HEK293 (cell line): ENCODE data around the gene IDI2.

Experiments used
- CTCF ChIP-seq: fragments of 450-650 bp; formaldehyde crosslinking; IDR thresholded peaks from 2 replicates; pipeline ENCODE4 v1.5.1; 2016; ENCODE audit warnings: missing biosample characterization, missing genetic modification characterization
- HOXA7 ChIP-seq: sonication (generic); formaldehyde crosslinking; IDR thresholded peaks from 2 replicates; pipeline ENCODE4 v1.8.1; 2022; ENCODE audit warnings: missing genetic modification reagents, borderline replicate concordance
- MZF1 ChIP-seq: fragments of 450-650 bp; formaldehyde crosslinking; IDR thresholded peaks from 2 replicates; pipeline ENCODE4 v1.5.1; 2017; ENCODE audit warnings: missing biosample characterization, missing genetic modification characterization, borderline replicate concordance
- PBX3 ChIP-seq: sonication (generic); formaldehyde crosslinking; IDR thresholded peaks from 2 replicates; pipeline ENCODE4 v1.8.1; 2022; ENCODE audit warnings: mild to moderate bottlenecking, moderate library complexity, missing genetic modification reagents
- SP2 ChIP-seq: fragments of 450-650 bp; formaldehyde crosslinking; IDR thresholded peaks from 2 replicates; pipeline ENCODE4 v1.5.1; 2016; ENCODE audit warnings: missing biosample characterization, missing genetic modification characterization
- TCF7L2 ChIP-seq: IDR thresholded peaks from 2 replicates; pipeline ENCODE4 v1.6.1; 2011; ENCODE audit warnings: low read depth, mild to moderate bottlenecking, inconsistent platforms, low read length, moderate library complexity, borderline replicate concordance
- ZFP41 ChIP-seq: fragments of 450-650 bp; formaldehyde crosslinking; IDR thresholded peaks from 2 replicates; pipeline ENCODE4 v1.5.1; 2016; ENCODE audit warnings: missing biosample characterization, missing genetic modification characterization, borderline replicate concordance
- ZNF202 ChIP-seq: fragments of 450-650 bp; formaldehyde crosslinking; IDR thresholded peaks from 2 replicates; pipeline ENCODE4 v1.5.1; 2016; ENCODE audit warnings: missing biosample characterization, missing genetic modification characterization, borderline replicate concordance
- ZNF274 ChIP-seq, 2 experiments: fragments of 200-500 bp in 1 of 2; fragments of 450-650 bp in 1 of 2; sonication (Bioruptor generic) in 1 of 2; formaldehyde crosslinking in 1 of 2; IDR thresholded peaks; 2 replicates each; pipeline versions ENCODE4 v1.5.1 to v1.6.1; 2014 to 2016; ENCODE audit warnings: borderline replicate concordance in 1 of 2, inconsistent platforms in 1 of 2, low read length in 1 of 2, missing biosample characterization in 1 of 2, missing genetic modification characterization in 1 of 2
- ZNF561 ChIP-seq: fragments of 450-650 bp; IDR thresholded peaks from 2 replicates; pipeline ENCODE4 v1.5.1; 2018; ENCODE audit warnings: missing biosample characterization, missing genetic modification characterization, borderline replicate concordance
- ZNF658 ChIP-seq: fragments of 450-650 bp; formaldehyde crosslinking; IDR thresholded peaks from 2 replicates; pipeline ENCODE4; 2016; ENCODE audit warnings: missing biosample characterization, missing genetic modification characterization
- ZNF664 ChIP-seq: fragments of 450-650 bp; formaldehyde crosslinking; IDR thresholded peaks from 2 replicates; pipeline ENCODE4 v1.5.1; 2016; ENCODE audit warnings: missing biosample characterization, missing genetic modification characterization
- ZNF76 ChIP-seq: fragments of 450-650 bp; formaldehyde crosslinking; IDR thresholded peaks from 2 replicates; pipeline ENCODE4; 2016; ENCODE audit warnings: low read depth, missing biosample characterization, missing genetic modification characterization, borderline replicate concordance

GRCh38 chr10:1049425-1049958, 23.8 kb upstream of the IDI2 start:
- TF ChIP-seq ZNF76 (tag by site-specific recombination), result no peak
- no peak for TF ChIP-seq ZNF274 (IDR thresholded peaks at IDR 0.05; ENCODE audit: low read length)
- TF ChIP-seq ZNF274 (tag by site-specific recombination; IDR thresholded peaks at IDR 0.05; ENCODE audit: borderline replicate concordance), result no peak
- no peak for TF ChIP-seq ZFP41 (tag by site-specific recombination)
- no peak for TF ChIP-seq SP2 (tag by site-specific recombination)
- no peak for TF ChIP-seq ZNF658 (tag by site-specific recombination)
- TF ChIP-seq ZNF561 (tag by site-specific recombination), result no peak
- TF ChIP-seq MZF1 (tag by site-specific recombination), result no peak
- TF ChIP-seq ZNF664, result no peak
- TF ChIP-seq CTCF, result no peak
- TF ChIP-seq ZNF202 (tag by site-specific recombination), result no peak
- TF ChIP-seq PBX3, result no peak
- TF ChIP-seq TCF7L2, result no peak
- TF ChIP-seq HOXA7 (CRISPR knock-in tag), result no peak
